HEK293 (cell line): ENCODE data around the gene TYR.

Experiments
- CTCF ChIA-PET: fragments of 350-600 bp; formaldehyde crosslinking; extraction: SDS; loops from one replicate; lab custom pipeline; 2021; ENCODE audit warnings: antibody characterized with exemption; lab: Yijun Ruan, JAX
- POLR2A ChIA-PET: fragments of 300-600 bp; formaldehyde crosslinking; extraction: SDS; loops from one replicate; lab custom pipeline; 2020; ENCODE audit warnings: antibody characterized with exemption, inconsistent platforms; lab: Yijun Ruan, JAX
- H3K27ac ChIP-seq: fragments of 200-500 bp; sonication (Bioruptor generic); 2 replicates; pipeline ENCODE4 v1.5.1; 2014; ENCODE audit warnings: low read depth, low read length, control low read depth, inconsistent platforms; ENCODE audit errors: extremely low read depth
- H3K36me3 ChIP-seq, 2 experiments: fragments of 200-500 bp in 1 of 2; sonication (Bioruptor generic) in 1 of 2; 1 replicate in 1 of 2; 2 replicates in 1 of 2; pipeline ENCODE4 v1.5.1; 2014 to 2017; ENCODE audit warnings: inconsistent platforms in 2 of 2, low read length in 2 of 2; ENCODE audit not compliant: control insufficient read depth in 2 of 2, insufficient read depth in 1 of 2
- H3K4me1 ChIP-seq: fragments of 200-500 bp; sonication (Bioruptor generic); 2 replicates; pipeline ENCODE4 v1.5.1; 2014; ENCODE audit warnings: mild to moderate bottlenecking, low read length, inconsistent platforms; ENCODE audit not compliant: control insufficient read depth, insufficient read depth
- H3K4me3 ChIP-seq: 2 replicates; pipeline ENCODE4 v1.5.1; 2011; ENCODE audit warnings: low read depth, mild to moderate bottlenecking, control low read depth, low read length, moderate library complexity
- H3K9me3 ChIP-seq: fragments of 200-500 bp; sonication (Bioruptor generic); 2 replicates; pipeline ENCODE4 v1.5.1; 2014; ENCODE audit warnings: low read depth, low read length, inconsistent platforms; ENCODE audit not compliant: control insufficient read depth, insufficient read depth
- GLIS1 ChIP-seq: fragments of 450-650 bp; formaldehyde crosslinking; IDR thresholded peaks from 2 replicates; pipeline ENCODE4 v1.5.1; 2016; ENCODE audit warnings: missing biosample characterization, missing genetic modification characterization
- SETDB1 ChIP-seq: IDR thresholded peaks from one replicate; pipeline ENCODE4 v1.6.1; 2017; ENCODE audit warnings: mild to moderate bottlenecking, low read length, moderate library complexity, mixed read lengths; ENCODE audit not compliant: insufficient read length
- TRIM28 ChIP-seq: IDR thresholded peaks from 2 replicates; pipeline ENCODE4 v1.6.1; 2011; ENCODE audit warnings: low read length, control low read depth, borderline replicate concordance
- ZNF112 ChIP-seq: fragments of 450-650 bp; formaldehyde crosslinking; IDR thresholded peaks from 2 replicates; pipeline ENCODE4 v1.5.0; 2017; ENCODE audit warnings: missing biosample characterization, missing genetic modification characterization
- ZNF121 ChIP-seq: fragments of 450-650 bp; formaldehyde crosslinking; IDR thresholded peaks from 2 replicates; pipeline ENCODE4 v1.5.1; 2016; ENCODE audit warnings: missing biosample characterization, missing genetic modification characterization
- ZNF169 ChIP-seq: fragments of 450-650 bp; formaldehyde crosslinking; IDR thresholded peaks from 2 replicates; pipeline ENCODE4 v1.5.1; 2016; ENCODE audit warnings: missing biosample characterization, missing genetic modification characterization
- ZNF23 ChIP-seq: fragments of 450-650 bp; formaldehyde crosslinking; IDR thresholded peaks from 2 replicates; pipeline ENCODE4 v1.5.1; 2016; ENCODE audit warnings: missing biosample characterization, missing genetic modification characterization, borderline replicate concordance
- ZNF248 ChIP-seq: fragments of 450-650 bp; formaldehyde crosslinking; IDR thresholded peaks from 2 replicates; pipeline ENCODE4 v1.5.1; 2017; ENCODE audit warnings: missing biosample characterization, missing genetic modification characterization
- ZNF354C ChIP-seq: fragments of 450-650 bp; formaldehyde crosslinking; IDR thresholded peaks from 2 replicates; pipeline ENCODE4 v1.5.1; 2016; ENCODE audit warnings: missing biosample characterization, missing genetic modification characterization, low read depth, borderline replicate concordance
- ZNF501 ChIP-seq: fragments of 450-650 bp; formaldehyde crosslinking; IDR thresholded peaks from 2 replicates; pipeline ENCODE4 v1.5.1; 2016; ENCODE audit warnings: missing biosample characterization, missing genetic modification characterization
- ZNF510 ChIP-seq: fragments of 450-650 bp; formaldehyde crosslinking; IDR thresholded peaks from 2 replicates; pipeline ENCODE4 v1.5.1; 2018; ENCODE audit warnings: mild to moderate bottlenecking, missing genetic modification characterization, missing biosample characterization; ENCODE audit not compliant: insufficient replicate concordance
- ZNF596 ChIP-seq: fragments of 450-650 bp; IDR thresholded peaks from 2 replicates; pipeline ENCODE4 v1.5.0; 2018; ENCODE audit warnings: missing biosample characterization, mild to moderate bottlenecking, missing genetic modification characterization, moderate library complexity
- ZNF621 ChIP-seq: fragments of 450-650 bp; formaldehyde crosslinking; IDR thresholded peaks from 2 replicates; pipeline ENCODE4 v1.5.1; 2017; ENCODE audit warnings: missing biosample characterization, missing genetic modification characterization
- ZNF629 ChIP-seq: fragments of 450-650 bp; formaldehyde crosslinking; IDR thresholded peaks from 2 replicates; pipeline ENCODE4 v1.5.1; 2017; ENCODE audit warnings: missing biosample characterization, missing genetic modification characterization
- ZNF747 ChIP-seq: fragments of 450-650 bp; formaldehyde crosslinking; IDR thresholded peaks from 2 replicates; pipeline ENCODE4 v1.5.1; 2016; ENCODE audit warnings: missing biosample characterization, missing genetic modification characterization
- ZNF830 ChIP-seq: fragments of 450-650 bp; IDR thresholded peaks from 2 replicates; pipeline ENCODE4 v1.5.0; 2018; ENCODE audit warnings: missing biosample characterization, missing genetic modification characterization, low read depth, mild to moderate bottlenecking, moderate library complexity
- TF ChIP-seq, protein P1 (sequence below): fragments of 450-650 bp; formaldehyde crosslinking; IDR thresholded peaks from 2 replicates; pipeline ENCODE4 v1.5.1; 2017; ENCODE audit warnings: missing biosample characterization, missing genetic modification characterization
- TF ChIP-seq, protein P2 (sequence below): fragments of 450-650 bp; formaldehyde crosslinking; IDR thresholded peaks from 2 replicates; pipeline ENCODE4 v1.5.1; 2016; ENCODE audit warnings: missing biosample characterization, missing genetic modification characterization
- TF ChIP-seq, protein P3 (sequence below): fragments of 450-650 bp; formaldehyde crosslinking; IDR thresholded peaks from 2 replicates; pipeline ENCODE4 v1.5.1; 2017; ENCODE audit warnings: missing biosample characterization, missing genetic modification characterization
- TF ChIP-seq, protein P4 (sequence below): fragments of 450-650 bp; formaldehyde crosslinking; optimal IDR thresholded peaks from 2 replicates; pipeline ENCODE3; 2016; ENCODE audit warnings: missing biosample characterization, mild to moderate bottlenecking, missing genetic modification characterization
- TF ChIP-seq, protein P5 (sequence below): fragments of 450-650 bp; formaldehyde crosslinking; IDR thresholded peaks from 2 replicates; pipeline ENCODE4 v1.5.1; 2016; ENCODE audit warnings: missing biosample characterization, missing genetic modification characterization

Gene TYR

DNA sequence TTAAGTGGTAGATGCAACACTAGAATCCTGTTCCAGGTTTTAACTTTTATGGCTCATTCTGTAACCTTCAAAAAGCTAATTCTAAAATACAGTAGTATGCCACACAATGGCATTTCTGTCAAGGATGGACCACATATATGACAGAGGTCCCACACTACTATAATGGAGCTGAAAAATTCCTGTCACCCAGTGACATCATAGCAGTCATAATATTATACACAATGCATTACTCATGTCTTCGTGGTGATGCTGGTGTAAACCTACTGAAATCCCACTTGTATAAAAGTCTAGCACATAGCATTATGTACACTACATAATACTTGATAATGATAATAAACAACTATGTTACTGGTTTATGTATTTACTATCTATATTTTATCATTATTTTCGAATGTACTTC is 12.1 kb downstream of the TYR start:
- H3K4me1 ChIP-seq: no peaks in the 10 kb centered on the region
- ChIA-PET POLR2A (no interaction called here), CTCF (interaction anchor here (1.2 kb wide), 1 partner anchor 13 kb away, joined by 3 read pairs; no protein-coding TSS in a partner anchor)

DNA sequence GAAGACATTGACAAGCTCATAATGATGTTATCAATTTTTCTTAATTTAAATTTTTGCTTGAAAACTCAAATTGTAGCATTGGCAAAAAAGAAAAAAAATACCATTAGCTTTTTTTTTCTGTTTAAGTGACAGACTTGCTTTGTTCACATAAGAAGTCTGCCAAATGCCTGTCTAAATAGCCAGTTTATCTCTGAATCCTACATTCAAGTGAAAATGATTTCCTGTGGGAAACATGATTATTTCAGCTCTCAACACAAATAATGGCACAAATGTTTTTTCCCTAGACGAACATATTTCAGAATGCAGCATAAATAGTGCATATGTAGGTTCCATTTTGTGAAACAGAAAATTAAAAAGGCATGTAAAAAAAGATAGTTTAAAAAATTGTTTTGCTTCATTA is 23.5 kb downstream of the TYR start:
- H3K4me1 ChIP-seq: no peaks in the 10 kb centered on the region
- H3K27ac ChIP-seq: no peak overlapping the region
- TF ChIP-seq ZNF830 (tag by site-specific recombination): no peak
- H3K9me3 ChIP-seq: no peaks in the 10 kb centered on the region
- no peaks in the 10 kb centered on the region for H3K36me3 ChIP-seq
- ChIA-PET CTCF (no interaction called here), POLR2A (no interaction called here)
- H3K4me3 ChIP-seq: no peak overlapping the region

More for the DNA sequence above, 12.1 kb downstream of the TYR start:
- H3K4me3 ChIP-seq: no peak overlapping the region
- TF ChIP-seq, protein P1, sequence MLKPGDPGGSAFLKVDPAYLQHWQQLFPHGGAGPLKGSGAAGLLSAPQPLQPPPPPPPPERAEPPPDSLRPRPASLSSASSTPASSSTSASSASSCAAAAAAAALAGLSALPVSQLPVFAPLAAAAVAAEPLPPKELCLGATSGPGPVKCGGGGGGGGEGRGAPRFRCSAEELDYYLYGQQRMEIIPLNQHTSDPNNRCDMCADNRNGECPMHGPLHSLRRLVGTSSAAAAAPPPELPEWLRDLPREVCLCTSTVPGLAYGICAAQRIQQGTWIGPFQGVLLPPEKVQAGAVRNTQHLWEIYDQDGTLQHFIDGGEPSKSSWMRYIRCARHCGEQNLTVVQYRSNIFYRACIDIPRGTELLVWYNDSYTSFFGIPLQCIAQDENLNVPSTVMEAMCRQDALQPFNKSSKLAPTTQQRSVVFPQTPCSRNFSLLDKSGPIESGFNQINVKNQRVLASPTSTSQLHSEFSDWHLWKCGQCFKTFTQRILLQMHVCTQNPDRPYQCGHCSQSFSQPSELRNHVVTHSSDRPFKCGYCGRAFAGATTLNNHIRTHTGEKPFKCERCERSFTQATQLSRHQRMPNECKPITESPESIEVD (tag by site-specific recombination): no peak
- TF ChIP-seq ZNF248 (tag by site-specific recombination): no peak
- TF ChIP-seq, protein P2, sequence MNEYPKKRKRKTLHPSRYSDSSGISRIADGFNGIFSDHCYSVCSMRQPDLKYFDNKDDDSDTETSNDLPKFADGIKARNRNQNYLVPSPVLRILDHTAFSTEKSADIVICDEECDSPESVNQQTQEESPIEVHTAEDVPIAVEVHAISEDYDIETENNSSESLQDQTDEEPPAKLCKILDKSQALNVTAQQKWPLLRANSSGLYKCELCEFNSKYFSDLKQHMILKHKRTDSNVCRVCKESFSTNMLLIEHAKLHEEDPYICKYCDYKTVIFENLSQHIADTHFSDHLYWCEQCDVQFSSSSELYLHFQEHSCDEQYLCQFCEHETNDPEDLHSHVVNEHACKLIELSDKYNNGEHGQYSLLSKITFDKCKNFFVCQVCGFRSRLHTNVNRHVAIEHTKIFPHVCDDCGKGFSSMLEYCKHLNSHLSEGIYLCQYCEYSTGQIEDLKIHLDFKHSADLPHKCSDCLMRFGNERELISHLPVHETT (tag by site-specific recombination): no peak
- no peak for TF ChIP-seq ZNF354C (tag by site-specific recombination)
- no peak for TF ChIP-seq ZNF121 (tag by site-specific recombination)
- no peak for TF ChIP-seq TRIM28
- no peak for TF ChIP-seq ZNF510
- no peak for TF ChIP-seq ZNF169 (tag by site-specific recombination)
- no peak for TF ChIP-seq ZNF747 (tag by site-specific recombination)
- TF ChIP-seq, protein P3, sequence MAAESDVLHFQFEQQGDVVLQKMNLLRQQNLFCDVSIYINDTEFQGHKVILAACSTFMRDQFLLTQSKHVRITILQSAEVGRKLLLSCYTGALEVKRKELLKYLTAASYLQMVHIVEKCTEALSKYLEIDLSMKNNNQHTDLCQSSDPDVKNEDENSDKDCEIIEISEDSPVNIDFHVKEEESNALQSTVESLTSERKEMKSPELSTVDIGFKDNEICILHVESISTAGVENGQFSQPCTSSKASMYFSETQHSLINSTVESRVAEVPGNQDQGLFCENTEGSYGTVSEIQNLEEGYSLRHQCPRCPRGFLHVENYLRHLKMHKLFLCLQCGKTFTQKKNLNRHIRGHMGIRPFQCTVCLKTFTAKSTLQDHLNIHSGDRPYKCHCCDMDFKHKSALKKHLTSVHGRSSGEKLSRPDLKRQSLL (tag by site-specific recombination): no peak
- TF ChIP-seq ZNF23 (tag by site-specific recombination): no peak
- TF ChIP-seq ZNF621 (tag by site-specific recombination): no peak
- TF ChIP-seq ZNF501 (tag by site-specific recombination): no peak
- TF ChIP-seq ZNF596 (tag by site-specific recombination): no peak
- no peak for TF ChIP-seq GLIS1 (tag by site-specific recombination)
- TF ChIP-seq SETDB1: no peak
- no peak for TF ChIP-seq ZNF112 (tag by site-specific recombination)
- TF ChIP-seq, protein P4, sequence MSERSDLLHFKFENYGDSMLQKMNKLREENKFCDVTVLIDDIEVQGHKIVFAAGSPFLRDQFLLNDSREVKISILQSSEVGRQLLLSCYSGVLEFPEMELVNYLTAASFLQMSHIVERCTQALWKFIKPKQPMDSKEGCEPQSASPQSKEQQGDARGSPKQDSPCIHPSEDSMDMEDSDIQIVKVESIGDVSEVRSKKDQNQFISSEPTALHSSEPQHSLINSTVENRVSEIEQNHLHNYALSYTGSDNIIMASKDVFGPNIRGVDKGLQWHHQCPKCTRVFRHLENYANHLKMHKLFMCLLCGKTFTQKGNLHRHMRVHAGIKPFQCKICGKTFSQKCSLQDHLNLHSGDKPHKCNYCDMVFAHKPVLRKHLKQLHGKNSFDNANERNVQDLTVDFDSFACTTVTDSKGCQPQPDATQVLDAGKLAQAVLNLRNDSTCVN: no peak
- no peak for TF ChIP-seq ZNF629 (tag by site-specific recombination)
- TF ChIP-seq, protein P5, sequence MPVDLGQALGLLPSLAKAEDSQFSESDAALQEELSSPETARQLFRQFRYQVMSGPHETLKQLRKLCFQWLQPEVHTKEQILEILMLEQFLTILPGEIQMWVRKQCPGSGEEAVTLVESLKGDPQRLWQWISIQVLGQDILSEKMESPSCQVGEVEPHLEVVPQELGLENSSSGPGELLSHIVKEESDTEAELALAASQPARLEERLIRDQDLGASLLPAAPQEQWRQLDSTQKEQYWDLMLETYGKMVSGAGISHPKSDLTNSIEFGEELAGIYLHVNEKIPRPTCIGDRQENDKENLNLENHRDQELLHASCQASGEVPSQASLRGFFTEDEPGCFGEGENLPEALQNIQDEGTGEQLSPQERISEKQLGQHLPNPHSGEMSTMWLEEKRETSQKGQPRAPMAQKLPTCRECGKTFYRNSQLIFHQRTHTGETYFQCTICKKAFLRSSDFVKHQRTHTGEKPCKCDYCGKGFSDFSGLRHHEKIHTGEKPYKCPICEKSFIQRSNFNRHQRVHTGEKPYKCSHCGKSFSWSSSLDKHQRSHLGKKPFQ: no peak
- TF ChIP-seq, all 188 proteins: peak for 0
- no peaks in the 10 kb centered on the region for H3K9me3 ChIP-seq
- no peak overlapping the region for H3K27ac ChIP-seq
- no peaks in the 10 kb centered on the region for H3K36me3 ChIP-seq
